DND-41 (cell line): ENCODE results near the gene MUTYH.

Experiments
- ATAC-seq: fragments of 200-7000 bp; cut with Tn5 transposase; 3 replicates; pipeline ENCODE4 v1.9.1; 2021; ENCODE audit warnings: low read depth; ENCODE audit not compliant: insufficient read depth
- DNase-seq: peaks from one replicate; pipeline ENCODE4 v3.0.0-alpha.2; 2020
- H2AFZ ChIP-seq: 2 replicates; pipeline ENCODE4 v1.6.0; 2012; ENCODE audit warnings: low read depth, low read length
- H3K27ac ChIP-seq: 2 replicates; pipeline ENCODE4 v1.5.1; 2012; ENCODE audit warnings: low read length, inconsistent platforms
- H3K27me3 ChIP-seq: fragments of 200-600 bp; sonication (generic); 2 replicates; pipeline ENCODE4 v1.6.0; 2012; ENCODE audit warnings: low read length, mild to moderate bottlenecking, inconsistent platforms; ENCODE audit not compliant: insufficient read depth, poor library complexity
- H3K36me3 ChIP-seq: 2 replicates; pipeline ENCODE4 v1.5.1; 2012; ENCODE audit warnings: low read length, inconsistent platforms; ENCODE audit not compliant: insufficient read depth
- H3K4me1 ChIP-seq: 2 replicates; pipeline ENCODE4 v1.5.1; 2012; ENCODE audit warnings: mild to moderate bottlenecking, low read length; ENCODE audit not compliant: insufficient read depth
- H3K4me2 ChIP-seq: 2 replicates; pipeline ENCODE4 v1.6.0; 2012; ENCODE audit warnings: mild to moderate bottlenecking, moderate library complexity, low read length, inconsistent platforms; ENCODE audit not compliant: insufficient read depth
- H3K4me3 ChIP-seq, 2 experiments: fragments of 200-600 bp in 1 of 2; shearing (Covaris generic) in 1 of 2; 2 replicates each; pipeline ENCODE4 v1.5.1; 2012 to 2016; ENCODE audit warnings: inconsistent platforms in 2 of 2, low read length in 2 of 2, mild to moderate bottlenecking in 2 of 2, low read depth in 1 of 2, moderate library complexity in 1 of 2
- H3K79me2 ChIP-seq: 2 replicates; pipeline ENCODE4 v1.6.0; 2012; ENCODE audit warnings: low read length, inconsistent platforms; ENCODE audit not compliant: insufficient read depth
- H3K9ac ChIP-seq: 2 replicates; pipeline ENCODE4 v1.6.0; 2012; ENCODE audit warnings: low read depth, mild to moderate bottlenecking, inconsistent platforms, low read length, moderate library complexity
- H3K9me3 ChIP-seq: 2 replicates; pipeline ENCODE4 v1.5.1; 2012; ENCODE audit warnings: low read length, moderate library complexity, mild to moderate bottlenecking, inconsistent platforms; ENCODE audit not compliant: insufficient read depth, severe bottlenecking
- H4K20me1 ChIP-seq: 2 replicates; pipeline ENCODE4 v1.6.0; 2012; ENCODE audit warnings: low read length; ENCODE audit not compliant: insufficient read depth
- EZH2 ChIP-seq: IDR thresholded peaks from 3 replicates; pipeline ENCODE4 v1.6.1; 2012; ENCODE audit warnings: borderline replicate concordance, low read depth, mild to moderate bottlenecking, moderate library complexity, low read length, inconsistent platforms; ENCODE audit not compliant: severe bottlenecking
- TF ChIP-seq, protein P1 (sequence below): IDR thresholded peaks from 2 replicates; pipeline ENCODE4 v1.5.1; 2012; ENCODE audit warnings: borderline replicate concordance, low read length, moderate library complexity, mild to moderate bottlenecking; ENCODE audit not compliant: poor library complexity, severe bottlenecking; ENCODE audit errors: extremely low read depth

MUTYH gene

DNA sequence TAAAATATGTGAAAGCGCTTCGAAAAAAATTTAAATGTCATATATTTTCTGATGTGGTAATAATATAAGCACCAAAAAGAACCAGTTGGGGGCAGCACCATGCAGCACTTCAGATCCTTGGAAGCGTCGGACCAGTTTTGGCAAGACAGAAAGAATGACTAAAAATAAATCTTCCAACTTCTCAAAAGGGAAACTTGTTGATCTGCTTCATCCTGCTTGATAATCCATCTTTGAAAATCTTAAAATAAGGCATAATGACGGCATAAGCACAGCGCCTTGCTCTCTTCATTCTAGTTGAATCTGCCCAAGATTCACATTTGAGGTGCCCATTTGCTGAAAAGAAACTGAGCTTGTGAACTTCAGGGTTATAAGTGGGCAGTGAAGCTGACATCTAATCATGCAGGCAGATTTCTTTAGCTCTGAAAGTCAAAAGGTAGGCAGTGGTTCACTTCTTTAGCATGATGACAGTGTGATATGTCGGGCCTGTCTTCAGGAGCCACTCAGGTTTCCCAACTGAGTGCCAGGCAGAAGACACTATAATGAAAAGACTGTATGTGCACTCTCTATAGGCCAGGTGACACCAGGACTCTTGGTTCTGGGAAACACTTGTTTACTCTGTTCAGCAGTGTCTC lies 19.8 kb upstream of the MUTYH start:
- no peak overlapping the region for H3K27ac ChIP-seq
- no peaks in the 10 kb centered on the region for H3K4me1 ChIP-seq
- H3K4me2 ChIP-seq = no peak overlapping the region
- H3K79me2 ChIP-seq = no peaks in the 10 kb centered on the region
- H3K36me3 ChIP-seq = no peaks in the 10 kb centered on the region
- no peaks in the 10 kb centered on the region for H3K27me3 ChIP-seq
- no peak overlapping the region for H3K9ac ChIP-seq
- H3K9me3 ChIP-seq = no peaks in the 10 kb centered on the region
- no peak for TF ChIP-seq EZH2
- TF ChIP-seq, protein P1, sequence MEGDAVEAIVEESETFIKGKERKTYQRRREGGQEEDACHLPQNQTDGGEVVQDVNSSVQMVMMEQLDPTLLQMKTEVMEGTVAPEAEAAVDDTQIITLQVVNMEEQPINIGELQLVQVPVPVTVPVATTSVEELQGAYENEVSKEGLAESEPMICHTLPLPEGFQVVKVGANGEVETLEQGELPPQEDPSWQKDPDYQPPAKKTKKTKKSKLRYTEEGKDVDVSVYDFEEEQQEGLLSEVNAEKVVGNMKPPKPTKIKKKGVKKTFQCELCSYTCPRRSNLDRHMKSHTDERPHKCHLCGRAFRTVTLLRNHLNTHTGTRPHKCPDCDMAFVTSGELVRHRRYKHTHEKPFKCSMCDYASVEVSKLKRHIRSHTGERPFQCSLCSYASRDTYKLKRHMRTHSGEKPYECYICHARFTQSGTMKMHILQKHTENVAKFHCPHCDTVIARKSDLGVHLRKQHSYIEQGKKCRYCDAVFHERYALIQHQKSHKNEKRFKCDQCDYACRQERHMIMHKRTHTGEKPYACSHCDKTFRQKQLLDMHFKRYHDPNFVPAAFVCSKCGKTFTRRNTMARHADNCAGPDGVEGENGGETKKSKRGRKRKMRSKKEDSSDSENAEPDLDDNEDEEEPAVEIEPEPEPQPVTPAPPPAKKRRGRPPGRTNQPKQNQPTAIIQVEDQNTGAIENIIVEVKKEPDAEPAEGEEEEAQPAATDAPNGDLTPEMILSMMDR = peak; percentile 58
- DNase-seq = peak; percentile 47
- ATAC-seq = no peak
- no peak overlapping the region for H3K4me3 ChIP-seq
- H2AFZ ChIP-seq = no peak overlapping the region
- H4K20me1 ChIP-seq = no peaks in the 10 kb centered on the region

DNA sequence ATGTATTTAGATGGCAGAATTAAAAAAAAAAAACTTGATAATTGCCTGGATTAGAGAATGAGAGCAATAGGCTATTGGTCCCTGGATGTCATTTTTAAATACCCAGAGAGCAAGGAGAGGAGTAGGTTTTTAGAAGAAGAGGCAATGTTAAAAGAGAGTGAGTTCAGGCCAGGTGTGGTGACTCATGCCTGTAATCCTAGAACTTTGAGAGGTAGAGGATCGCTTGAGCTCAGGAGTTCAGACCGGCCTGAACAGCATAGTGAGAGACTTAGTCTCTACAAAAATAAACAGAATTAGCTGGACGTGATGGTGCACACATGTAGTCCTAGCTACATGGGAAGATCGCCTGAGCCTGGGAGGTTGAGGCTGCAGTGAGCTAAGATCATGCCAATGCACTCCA lies 15.9 kb upstream of the MUTYH start:
- Histone ChIP-seq H2AFZ (no peak overlapping the region), H3K27ac (no peak overlapping the region), H3K27me3 (no peaks in the 10 kb centered on the region), H3K9me3 (no peaks in the 10 kb centered on the region), H3K9ac (no peak overlapping the region), H3K36me3 (no peaks in the 10 kb centered on the region), H3K79me2 (no peaks in the 10 kb centered on the region), H3K4me2 (no peak overlapping the region), H3K4me3 (no peak overlapping the region), H4K20me1 (no peaks in the 10 kb centered on the region), H3K4me1 (no peaks in the 10 kb centered on the region)
- no peak for ATAC-seq
- DNase-seq = no peak
- TF ChIP-seq, protein P1 = no peak
- no peak for TF ChIP-seq EZH2

DNA sequence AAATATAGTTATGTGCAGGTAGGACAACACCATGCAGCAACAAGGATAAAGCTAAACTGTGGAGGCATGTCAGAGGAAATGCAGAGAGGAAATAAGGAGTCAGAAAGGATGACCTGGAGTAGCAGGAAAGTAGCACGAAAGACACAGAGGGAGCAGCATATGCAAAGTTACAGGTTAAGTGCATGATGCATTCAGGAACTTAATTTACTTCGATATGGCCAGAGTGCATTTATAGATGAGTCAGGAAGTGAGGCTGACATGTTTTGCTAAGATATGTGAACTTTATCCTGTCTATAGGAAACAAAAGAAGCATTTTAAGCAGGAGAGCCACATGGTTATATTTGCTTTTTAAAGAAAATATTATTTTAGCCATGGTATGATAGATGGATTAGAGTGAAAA lies 15.4 kb upstream of the MUTYH start:
- H3K4me2 ChIP-seq = no peak overlapping the region

More for the DNA sequence above, 15.4 kb upstream of the MUTYH start:
- TF ChIP-seq EZH2 = no peak
- TF ChIP-seq, protein P1 = no peak
- Histone ChIP-seq H2AFZ (no peak overlapping the region), H3K9ac (no peak overlapping the region), H3K27ac (no peak overlapping the region), H3K36me3 (no peaks in the 10 kb centered on the region), H3K27me3 (no peaks in the 10 kb centered on the region), H3K4me1 (no peaks in the 10 kb centered on the region), H3K9me3 (no peaks in the 10 kb centered on the region), H3K79me2 (no peaks in the 10 kb centered on the region), H3K4me3 (no peak overlapping the region), H4K20me1 (no peaks in the 10 kb centered on the region)
- no peak for DNase-seq
- ATAC-seq = no peak
